ENCODE results near the gene ZZZ3.

DNA sequence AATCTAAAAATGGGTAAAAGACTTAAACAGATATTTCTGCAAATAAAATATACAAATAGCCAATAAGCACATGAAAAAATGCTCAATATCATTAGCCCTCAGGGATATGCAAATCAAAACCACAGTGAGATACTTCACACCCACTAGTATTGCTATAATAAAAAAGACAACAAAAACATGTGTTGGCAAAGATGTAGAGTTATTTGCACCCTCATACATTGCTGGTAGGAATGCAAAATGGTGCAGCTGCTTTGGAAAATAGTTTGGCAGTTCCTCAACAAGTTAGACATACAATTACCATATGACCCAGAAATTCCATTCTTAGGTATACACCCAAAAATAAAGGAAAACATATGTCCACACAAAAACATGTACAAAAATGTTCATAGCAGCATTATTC lies 30.2 kb downstream of the ZZZ3 start:
- TF ChIP-seq EZH2phosphoT487 (IDR thresholded peaks at IDR 0.05; ENCODE audit: insufficient read depth, low read depth) (no peak), EZH2 (IDR thresholded peaks at IDR 0.05; ENCODE audit: insufficient read depth, poor library complexity, severe bottlenecking) (no peak)

Data from GM23248 (cell line).